Measurements from ENCODE around the gene METRNL.

DNA sequence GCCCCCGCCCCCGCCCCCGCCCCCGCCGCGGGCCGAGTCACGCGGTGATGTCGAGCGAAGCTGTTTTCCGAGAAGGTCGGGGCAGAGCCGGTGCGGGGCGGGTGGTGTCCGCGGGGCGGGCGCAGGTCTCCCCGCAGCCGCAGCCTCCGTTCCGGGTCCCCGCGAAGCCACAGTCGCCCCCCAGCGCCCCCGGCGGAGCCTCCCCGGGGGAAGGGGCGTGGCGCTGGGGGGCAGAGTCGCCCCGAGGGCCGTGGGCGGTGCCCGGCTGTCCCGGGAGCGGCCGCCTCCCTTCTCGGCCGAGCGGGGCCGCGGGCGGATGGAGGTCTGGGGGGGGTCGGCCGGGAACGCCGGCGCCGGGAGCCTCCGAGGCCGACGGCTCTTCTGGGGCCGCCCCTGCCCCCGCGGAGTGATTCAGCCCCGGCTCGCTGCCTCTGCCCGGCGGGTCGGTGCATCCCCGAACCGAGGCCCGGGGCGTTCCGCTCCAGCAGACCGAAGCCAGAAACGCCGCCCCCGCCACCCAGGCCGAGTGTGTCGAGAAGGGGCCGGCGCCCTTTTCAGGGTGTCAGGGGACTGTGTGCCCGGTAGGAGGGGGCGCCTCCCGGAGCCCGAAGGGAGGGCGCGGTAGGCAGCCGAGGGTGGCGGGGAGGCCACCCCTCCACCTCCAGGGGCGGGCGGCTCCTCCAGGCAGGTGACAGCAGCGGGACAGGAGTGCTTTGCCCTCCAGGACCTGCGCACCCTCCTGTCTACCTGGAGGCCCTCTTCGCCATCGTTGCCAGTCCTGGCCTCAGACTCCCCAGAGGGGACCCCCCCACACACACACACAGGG is 1.7 kb downstream of the METRNL start:
- TF ChIP-seq, protein P1, sequence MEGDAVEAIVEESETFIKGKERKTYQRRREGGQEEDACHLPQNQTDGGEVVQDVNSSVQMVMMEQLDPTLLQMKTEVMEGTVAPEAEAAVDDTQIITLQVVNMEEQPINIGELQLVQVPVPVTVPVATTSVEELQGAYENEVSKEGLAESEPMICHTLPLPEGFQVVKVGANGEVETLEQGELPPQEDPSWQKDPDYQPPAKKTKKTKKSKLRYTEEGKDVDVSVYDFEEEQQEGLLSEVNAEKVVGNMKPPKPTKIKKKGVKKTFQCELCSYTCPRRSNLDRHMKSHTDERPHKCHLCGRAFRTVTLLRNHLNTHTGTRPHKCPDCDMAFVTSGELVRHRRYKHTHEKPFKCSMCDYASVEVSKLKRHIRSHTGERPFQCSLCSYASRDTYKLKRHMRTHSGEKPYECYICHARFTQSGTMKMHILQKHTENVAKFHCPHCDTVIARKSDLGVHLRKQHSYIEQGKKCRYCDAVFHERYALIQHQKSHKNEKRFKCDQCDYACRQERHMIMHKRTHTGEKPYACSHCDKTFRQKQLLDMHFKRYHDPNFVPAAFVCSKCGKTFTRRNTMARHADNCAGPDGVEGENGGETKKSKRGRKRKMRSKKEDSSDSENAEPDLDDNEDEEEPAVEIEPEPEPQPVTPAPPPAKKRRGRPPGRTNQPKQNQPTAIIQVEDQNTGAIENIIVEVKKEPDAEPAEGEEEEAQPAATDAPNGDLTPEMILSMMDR (IDR thresholded peaks at IDR 0.05; ENCODE audit: low read depth, low read length, poor library complexity, severe bottlenecking) = no peak
- no peak for TF ChIP-seq EZH2phosphoT487 (IDR thresholded peaks at IDR 0.05; ENCODE audit: borderline replicate concordance, low read length)
